ENCODE measurements around the gene MT1E. TPM values are rescaled to one million over a fixed set of nuclear protein-coding genes. Genes with fewer than 3 reads are reported as not detected.

The MT1E gene
- total and polyA plus RNA-seq, 2 of the 13 experiments (the other 11 are each of a cell fraction or from before 2014, with no cell fraction given): 110 to 1,072 TPM

DNA sequence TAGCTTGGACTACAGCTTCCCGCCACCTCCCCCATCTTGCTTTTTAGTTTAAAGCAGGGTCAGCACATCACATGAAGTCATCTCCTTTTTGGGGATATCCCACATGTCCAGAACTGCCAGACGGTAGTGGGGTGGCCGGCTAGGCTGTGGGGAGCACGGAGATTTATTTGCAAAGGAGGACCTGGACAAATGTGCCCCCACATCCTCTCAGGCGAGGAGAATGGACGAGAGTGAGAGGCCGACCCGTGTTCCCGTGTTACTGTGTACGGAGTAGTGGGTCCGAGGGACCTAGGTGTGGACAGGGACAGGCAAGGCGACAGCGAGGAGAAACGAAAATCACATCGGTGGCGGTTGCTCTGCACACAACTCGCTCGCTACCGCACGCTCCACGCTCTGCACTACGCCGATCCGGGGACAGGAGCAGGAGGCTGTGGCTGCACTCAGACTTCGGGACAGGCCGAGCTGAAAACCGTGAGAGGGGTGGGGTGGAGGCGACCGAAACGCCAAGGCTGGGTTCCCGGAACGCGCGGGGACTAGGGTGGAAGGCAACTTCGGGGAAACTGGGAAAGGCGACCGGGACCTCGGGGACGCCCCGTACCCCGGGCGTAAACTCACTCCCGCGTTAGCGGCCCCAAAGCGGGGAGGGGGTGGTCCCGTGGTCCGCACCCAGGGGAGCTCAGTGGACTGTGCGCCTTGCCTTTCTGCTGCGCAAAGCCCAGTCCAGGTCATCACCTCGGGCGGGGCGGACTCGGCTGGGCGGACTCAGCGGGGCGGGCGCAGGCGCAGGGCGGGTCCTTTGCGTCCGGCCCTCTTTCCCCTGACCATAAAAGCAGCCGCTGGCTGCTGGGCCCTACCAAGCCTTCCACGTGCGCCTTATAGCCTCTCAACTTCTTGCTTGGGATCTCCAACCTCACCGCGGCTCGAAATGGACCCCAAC, 12.5 kb downstream of the MT1E start, which contains the start of gene MT1A (continued):
- TF ChIP-seq, protein P1, sequence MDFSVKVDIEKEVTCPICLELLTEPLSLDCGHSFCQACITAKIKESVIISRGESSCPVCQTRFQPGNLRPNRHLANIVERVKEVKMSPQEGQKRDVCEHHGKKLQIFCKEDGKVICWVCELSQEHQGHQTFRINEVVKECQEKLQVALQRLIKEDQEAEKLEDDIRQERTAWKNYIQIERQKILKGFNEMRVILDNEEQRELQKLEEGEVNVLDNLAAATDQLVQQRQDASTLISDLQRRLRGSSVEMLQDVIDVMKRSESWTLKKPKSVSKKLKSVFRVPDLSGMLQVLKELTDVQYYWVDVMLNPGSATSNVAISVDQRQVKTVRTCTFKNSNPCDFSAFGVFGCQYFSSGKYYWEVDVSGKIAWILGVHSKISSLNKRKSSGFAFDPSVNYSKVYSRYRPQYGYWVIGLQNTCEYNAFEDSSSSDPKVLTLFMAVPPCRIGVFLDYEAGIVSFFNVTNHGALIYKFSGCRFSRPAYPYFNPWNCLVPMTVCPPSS (IDR thresholded peaks at IDR 0.05): no peak
- TF ChIP-seq ZMAT3 (CRISPR knock-in tag; conservative IDR thresholded peaks at IDR 0.05) (peak; percentile 53; the same call in 1 of the 2 replicates), ZNF326 (CRISPR knock-in tag; IDR thresholded peaks at IDR 0.05; ENCODE audit: borderline replicate concordance) (no peak), HNF4A (CRISPR knock-in tag; IDR thresholded peaks at IDR 0.05) (peak; percentile 56), IRF9 (CRISPR knock-in tag; IDR thresholded peaks at IDR 0.05; ENCODE audit: borderline replicate concordance) (no peak), ZNF10 (CRISPR knock-in tag; IDR thresholded peaks at IDR 0.05; ENCODE audit: borderline replicate concordance, low read depth) (no peak), ZSCAN22 (CRISPR knock-in tag; IDR thresholded peaks at IDR 0.05) (no peak), ZFY (CRISPR knock-in tag; IDR thresholded peaks at IDR 0.05) (peak; percentile 37; the same call in 1 of the 2 replicates)

- peak overlapping the region; percentile 66; the same call in 1 of the 2 replicates for H3K4me2 ChIP-seq (ENCODE audit: low read depth, low read length)
- whole genome bisulfite sequencing (ENCODE audit: low lambda C conversion rate): 0% methylated on average over 1 of the region's 1 CpG
- H2AFZ ChIP-seq (ENCODE audit: low read length): no peak overlapping the region
- H3K27ac ChIP-seq (ENCODE audit: extremely low read length, insufficient read depth, low read length): no peak overlapping the region
- FAIRE-seq (no peak), ATAC-seq (no peak), DNase-seq (ENCODE audit: low spot score) (no peak)
- POLR2A ChIA-PET: interaction anchor here (1.4 kb wide), 1 partner anchor 43 kb away, joined by 3 read pairs; the partner anchor contains the start of gene MT1X
- no peak overlapping the region for H3K9ac ChIP-seq (ENCODE audit: insufficient read depth, low read depth, low read length)
- H3K27me3 ChIP-seq (ENCODE audit: control insufficient read depth in 1 of 2, insufficient read depth in 2 of 2, low read length in 2 of 2): peaks cover 7 to 66% of the 10 kb centered on the region in 2 experiments; a peak in 4 of 5 replicates
- peaks cover 44% of the 10 kb centered on the region for H3K4me1 ChIP-seq (ENCODE audit: insufficient read depth, low read length)
- TF ChIP-seq HMGXB3 (CRISPR knock-in tag; IDR thresholded peaks at IDR 0.05; ENCODE audit: borderline replicate concordance) (no peak), ZNF121 (CRISPR knock-in tag; IDR thresholded peaks at IDR 0.05) (no peak), SOX6 (IDR thresholded peaks at IDR 0.05) (no peak), SOX6 (CRISPR knock-in tag; IDR thresholded peaks at IDR 0.05) (no peak), FOXK2 (IDR thresholded peaks at IDR 0.05) (no peak), GATAD2A (CRISPR knock-in tag; IDR thresholded peaks at IDR 0.05) (no peak)
- intact Hi-C loops (cut with micrococcal nuclease; ENCODE audit: unreplicated experiment): no loop called here
- no TSS peak for BruUV-seq (replicated peaks)
- no peaks in the 10 kb centered on the region for H3K36me3 ChIP-seq (replicated peaks in 1 of 2; ENCODE audit: control insufficient read depth in 1 of 2, insufficient read depth in 2 of 2, low read length in 2 of 2)
- CTCF ChIA-PET (ENCODE audit: low intra/inter-chr PET ratio, low total read pairs): no interaction called here
- H3K79me2 ChIP-seq (ENCODE audit: insufficient read depth, low read length): no peaks in the 10 kb centered on the region
- in situ Hi-C loops (cut with HindIII; ENCODE audit: extremely low pct_ligation_motif_present, low pct_unique_long_range_greater_than_20kb): no loop called here
- H4K20me1 ChIP-seq (ENCODE audit: insufficient read depth, low read length): no peaks in the 10 kb centered on the region
- H3K4me3 ChIP-seq (replicated peaks in 1 of 3; ENCODE audit: insufficient read depth in 1 of 3, low read depth in 2 of 3, low read length in 3 of 3): peak overlapping the region in 1 of 3 experiments; percentile 44; a peak in 1 of 6 replicates
- no peaks in the 10 kb centered on the region for H3K9me3 ChIP-seq (ENCODE audit: low read length)
Measured at GRCh38 chr16:56639045-56639444, 13.5 kb downstream of the MT1E start.

Data from HepG2 (cell line).